IMR-90 (cell line): ENCODE results near the gene CARNS1. TPM values are rescaled to one million over a fixed set of nuclear protein-coding genes. Genes with fewer than 3 reads are reported as not detected.

Experiments
- ATAC-seq: fragments of 200-7000 bp; cut with Tn5 transposase; 2 replicates; pipeline ENCODE4 v1.9.1; 2020; ENCODE audit warnings: low read depth, mild to moderate bottlenecking, moderate library complexity
- BruUV-seq: library from RNA; stranded (reverse); fragments of 400-500 nt; replicated peaks from 2 replicates; lab custom pipeline; 2021; lab: Mats Ljungman, UMichigan
- CTCF ChIA-PET: fragments of 300-600 bp; formaldehyde crosslinking; extraction: SDS; loops from one replicate; lab custom pipeline; 2021; ENCODE audit warnings: antibody characterized with exemption; lab: Yijun Ruan, JAX
- POLR2A ChIA-PET: fragments of 300-600 bp; sonication (Branson Sonifier 250); formaldehyde crosslinking; loops from one replicate; lab custom pipeline; 2022; ENCODE audit warnings: antibody characterized with exemption; ENCODE audit not compliant: unreplicated experiment; lab: Charles Lee
- DNase-seq: peaks from one replicate; pipeline ENCODE4 v3.0.0; 2013
- H2AFZ ChIP-seq: replicated peaks from 2 replicates; pipeline ENCODE3; 2013; ENCODE audit warnings: low read length, mild to moderate bottlenecking; ENCODE audit not compliant: poor library complexity
- H2AK5ac ChIP-seq: 2 replicates; pipeline ENCODE4 v1.6.1; 2013; ENCODE audit warnings: low read depth, low read length, inconsistent platforms
- H2AK9ac ChIP-seq: replicated peaks from 2 replicates; pipeline ENCODE3; 2013; ENCODE audit warnings: mild to moderate bottlenecking, low read depth, low read length, moderate library complexity; ENCODE audit not compliant: poor library complexity
- H2BK120ac ChIP-seq: 2 replicates; pipeline ENCODE4 v1.6.1; 2013; ENCODE audit warnings: low read depth, low read length, inconsistent platforms
- H2BK15ac ChIP-seq: 3 replicates; pipeline ENCODE4 v1.6.1; 2013; ENCODE audit warnings: low read depth, low read length, inconsistent platforms
- H2BK20ac ChIP-seq: 2 replicates; pipeline ENCODE4 v1.6.1; 2013; ENCODE audit warnings: low read depth, mild to moderate bottlenecking, inconsistent platforms, low read length, moderate library complexity
- H2BK5ac ChIP-seq: 2 replicates; pipeline ENCODE4 v1.6.1; 2013; ENCODE audit warnings: mild to moderate bottlenecking, low read depth, low read length, inconsistent platforms; ENCODE audit not compliant: poor library complexity, severe bottlenecking
- H3K14ac ChIP-seq: replicated peaks from 2 replicates; pipeline ENCODE4 v1.6.1; 2013; ENCODE audit warnings: low read depth, low read length, inconsistent platforms
- H3K18ac ChIP-seq: 2 replicates; pipeline ENCODE4 v1.6.1; 2013; ENCODE audit warnings: low read depth, low read length, control low read depth
- H3K23ac ChIP-seq: 2 replicates; pipeline ENCODE4 v1.6.1; 2013; ENCODE audit warnings: low read depth, low read length, inconsistent platforms
- H3K27ac ChIP-seq: 2 replicates; pipeline ENCODE4 v1.5.1; 2013; ENCODE audit warnings: mild to moderate bottlenecking, control low read depth, low read length; ENCODE audit not compliant: insufficient read depth
- H3K27me3 ChIP-seq: 2 replicates; pipeline ENCODE4 v1.6.1; 2013; ENCODE audit warnings: low read length; ENCODE audit not compliant: control insufficient read depth, insufficient read depth
- H3K36me3 ChIP-seq: 2 replicates; pipeline ENCODE4 v1.6.1; 2013; ENCODE audit warnings: low read length, mixed read lengths; ENCODE audit not compliant: control insufficient read depth, insufficient read depth
- H3K4ac ChIP-seq: 2 replicates; pipeline ENCODE4 v1.6.1; 2013; ENCODE audit warnings: low read depth, low read length, inconsistent platforms
- H3K4me1 ChIP-seq: 2 replicates; pipeline ENCODE4 v1.6.1; 2013; ENCODE audit warnings: low read length, mixed read lengths; ENCODE audit not compliant: control insufficient read depth, insufficient read depth
- H3K4me2 ChIP-seq: 2 replicates; pipeline ENCODE4 v1.6.1; 2013; ENCODE audit warnings: low read depth, mild to moderate bottlenecking, control low read depth, low read length, moderate library complexity
- H3K4me3 ChIP-seq: 2 replicates; pipeline ENCODE4 v1.5.1; 2013; ENCODE audit warnings: low read depth, mild to moderate bottlenecking, control low read depth, low read length, moderate library complexity; ENCODE audit not compliant: insufficient read depth
- H3K56ac ChIP-seq: 2 replicates; pipeline ENCODE4 v1.6.1; 2013; ENCODE audit warnings: low read length, inconsistent platforms; ENCODE audit not compliant: insufficient read depth; ENCODE audit errors: extremely low read depth
- H3K79me1 ChIP-seq, 2 experiments: 2 replicates each; pipeline ENCODE4 v1.6.1; 2013; ENCODE audit warnings: low read length in 2 of 2, inconsistent platforms in 1 of 2, low read depth in 1 of 2
- H3K9ac ChIP-seq: 2 replicates; pipeline ENCODE4 v1.6.1; 2013; ENCODE audit warnings: low read depth, low read length, control low read depth
- H3K9me1 ChIP-seq: 2 replicates; pipeline ENCODE4 v1.6.1; 2013; ENCODE audit warnings: low read length, inconsistent platforms; ENCODE audit not compliant: insufficient read depth
- H3K9me3 ChIP-seq: 2 replicates; pipeline ENCODE4 v1.6.1; 2013; ENCODE audit warnings: low read length; ENCODE audit not compliant: control insufficient read depth, insufficient read depth
- H4K20me1 ChIP-seq: 2 replicates; pipeline ENCODE4 v1.6.1; 2013; ENCODE audit warnings: low read length, inconsistent platforms; ENCODE audit not compliant: insufficient read depth
- H4K5ac ChIP-seq: 2 replicates; pipeline ENCODE4 v1.6.1; 2013; ENCODE audit warnings: mild to moderate bottlenecking, low read depth, low read length, control low read depth
- H4K8ac ChIP-seq, 2 experiments: 2 replicates each; pipeline ENCODE4 v1.6.1; 2013; ENCODE audit warnings: low read depth in 2 of 2, low read length in 2 of 2, control low read depth in 1 of 2, inconsistent platforms in 1 of 2
- H4K91ac ChIP-seq: 2 replicates; pipeline ENCODE4 v1.6.1; 2013; ENCODE audit warnings: low read depth, low read length, inconsistent platforms; ENCODE audit not compliant: insufficient read depth
- BHLHE40 ChIP-seq: fragments of 150-350 bp; IDR thresholded peaks from 2 replicates; pipeline ENCODE4 v1.6.1; 2016; ENCODE audit warnings: mild to moderate bottlenecking, low read depth, low read length
- CEBPB ChIP-seq: IDR thresholded peaks from 2 replicates; pipeline ENCODE4 v1.6.1; 2012; ENCODE audit warnings: low read depth, low read length, improper control_type of control experiment
- CHD1 ChIP-seq: IDR thresholded peaks from 2 replicates; pipeline ENCODE4 v1.6.1; 2012; ENCODE audit warnings: low read depth, low read length, improper control_type of control experiment
- ELK1 ChIP-seq: fragments of 150-350 bp; IDR thresholded peaks from 2 replicates; pipeline ENCODE4 v1.6.1; 2016; ENCODE audit warnings: low read depth, mild to moderate bottlenecking, low read length, moderate library complexity, borderline replicate concordance
- FOS ChIP-seq: fragments of 150-350 bp; IDR thresholded peaks from 2 replicates; pipeline ENCODE4 v1.6.1; 2016; ENCODE audit warnings: low read depth, low read length
- MAFK ChIP-seq: IDR thresholded peaks from 2 replicates; pipeline ENCODE4 v1.6.1; 2012; ENCODE audit warnings: low read depth, low read length, improper control_type of control experiment
- MAZ ChIP-seq: IDR thresholded peaks from 2 replicates; pipeline ENCODE4 v1.6.1; 2012; ENCODE audit warnings: low read depth, mild to moderate bottlenecking, low read length, improper control_type of control experiment, moderate library complexity, borderline replicate concordance
- MXI1 ChIP-seq: IDR thresholded peaks from 2 replicates; pipeline ENCODE4 v1.6.1; 2012; ENCODE audit warnings: low read depth, mild to moderate bottlenecking, low read length, moderate library complexity, borderline replicate concordance
- NFE2L2 ChIP-seq: fragments of 150-350 bp; IDR thresholded peaks from 2 replicates; pipeline ENCODE4 v1.6.1; 2016; ENCODE audit warnings: low read depth, mild to moderate bottlenecking, low read length
- POLR2A ChIP-seq: IDR thresholded peaks from 2 replicates; pipeline ENCODE4 v1.6.1; 2012; ENCODE audit warnings: mild to moderate bottlenecking, low read depth, low read length
- RAD21 ChIP-seq: IDR thresholded peaks from 2 replicates; pipeline ENCODE4 v1.6.1; 2012; ENCODE audit warnings: low read length, improper control_type of control experiment
- RCOR1 ChIP-seq: IDR thresholded peaks from 2 replicates; pipeline ENCODE4 v1.6.1; 2012; ENCODE audit warnings: mild to moderate bottlenecking, low read length, improper control_type of control experiment; ENCODE audit not compliant: insufficient replicate concordance
- RFX5 ChIP-seq: IDR thresholded peaks from 2 replicates; pipeline ENCODE4 v1.8.0; 2012; ENCODE audit warnings: low read depth, mild to moderate bottlenecking, low read length, moderate library complexity
- SMC3 ChIP-seq: fragments of 150-350 bp; IDR thresholded peaks from 2 replicates; pipeline ENCODE4 v1.6.1; 2016; ENCODE audit warnings: low read depth, mild to moderate bottlenecking, antibody characterized with exemption, low read length, moderate library complexity
- USF2 ChIP-seq: fragments of 150-350 bp; IDR thresholded peaks from 2 replicates; pipeline ENCODE4 v1.6.1; 2017; ENCODE audit warnings: mild to moderate bottlenecking, antibody characterized with exemption, low read length, low read depth
- WGBS, 2 experiments: methylation state at CpG; one replicate each; pipeline versions ENCODE4 v1.1.5 to v1.1.7; 2013; ENCODE audit warnings: missing lambda C conversion rate in 2 of 2; ENCODE audit not compliant: insufficient read length in 1 of 2; ENCODE audit errors: extremely low coverage in 2 of 2; 5-methylcytosine and 5-hydroxymethylcytosine counted together
- dilution Hi-C: fragments of 300-500 bp; cut with HindIII; formaldehyde crosslinking; loops from one replicate; pipeline ENCODE4 v1.14.3; 2018; ENCODE audit warnings: low sequenced_read_pairs; ENCODE audit not compliant: unreplicated experiment
- in situ Hi-C: fragments of 300-500 bp; cut with MboI; formaldehyde crosslinking; loops from 3 replicates; pipeline ENCODE4 v1.14.3; 2019; ENCODE audit warnings: low sequenced_read_pairs, inconsistent platforms, mixed read lengths
- intact Hi-C: fragments of 100-400 bp; cut with micrococcal nuclease; formaldehyde crosslinking; loops from 2 replicates; pipeline ENCODE4 v1.10.0; 2022
- polyA plus RNA-seq, 3 experiments: library from polyadenylated mRNA; depleted of rRNA; stranded (reverse); fragments of >200 nt; gene quantifications; 2 replicates each; pipeline ENCODE4 v1.2.3, GENCODE V29; 2012; ENCODE audit warnings: low replicate concordance in 1 of 3
- total RNA-seq: library from RNA; depleted of rRNA; stranded (reverse); fragments of >200 nt; gene quantifications from 2 replicates; pipeline ENCODE4 v1.2.3, GENCODE V29; 2012
- TF ChIP-seq, protein P1 (sequence below): conservative IDR thresholded peaks from 2 replicates; pipeline ENCODE4 v1.5.1; 2012; ENCODE audit warnings: mild to moderate bottlenecking, low read depth, low read length, improper control_type of control experiment

Gene CARNS1
- total and polyA plus RNA-seq, 2 of the 4 experiments (the other 2 are of a cell fraction) = under 0.01 to 0.32 TPM

DNA sequence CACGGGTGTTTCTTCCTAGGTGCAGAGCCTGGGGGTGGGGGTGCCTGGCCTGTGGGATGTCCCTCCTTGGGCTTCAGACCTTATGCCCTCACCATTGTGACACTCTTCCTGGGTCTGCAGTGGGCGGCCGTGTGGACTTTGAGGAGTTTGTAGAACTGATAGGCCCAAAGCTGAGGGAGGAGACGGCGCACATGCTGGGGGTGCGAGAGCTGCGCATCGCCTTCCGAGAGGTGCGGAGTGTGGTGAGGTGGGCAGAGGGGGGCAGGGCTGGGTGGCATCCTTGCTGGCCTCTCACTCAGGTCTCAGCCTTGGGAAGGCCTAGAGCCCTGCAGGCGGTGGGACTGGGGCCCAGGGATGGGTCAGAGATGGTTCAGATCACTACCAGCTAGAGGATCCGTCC lies 42.0 kb downstream of the CARNS1 start:
- Histone ChIP-seq H4K5ac (no peak overlapping the region), H3K9me3 (no peaks in the 10 kb centered on the region), H3K23ac (no peak overlapping the region), H3K27me3 (peaks cover 22% of the 10 kb centered on the region), H3K4me1 (no peaks in the 10 kb centered on the region), H3K4me2 (no peak overlapping the region), H3K9ac (no peak overlapping the region), H3K79me1 (no peaks in the 10 kb centered on the region), H3K9me1 (no peaks in the 10 kb centered on the region), H2BK120ac (no peak overlapping the region), H3K36me3 (no peaks in the 10 kb centered on the region), H2BK20ac (no peak overlapping the region), H3K4me3 (no peak overlapping the region), H2AFZ (no peak overlapping the region), H4K20me1 (no peaks in the 10 kb centered on the region), H2BK15ac (no peak overlapping the region), H4K8ac (no peak overlapping the region), H2AK9ac (no peak overlapping the region), H3K18ac (no peak overlapping the region), H2BK5ac (no peak overlapping the region), H3K14ac (no peak overlapping the region), H3K4ac (no peak overlapping the region), H4K91ac (no peak overlapping the region), H3K27ac (no peak overlapping the region), H3K56ac (no peak overlapping the region), H2AK5ac (no peak overlapping the region)
- no peak for DNase-seq
- BruUV-seq = no TSS peak
- intact Hi-C loops (no loop called here), in situ Hi-C loops (no loop called here), dilution Hi-C loops (no loop called here)
- ChIA-PET CTCF (no interaction called here), POLR2A (no interaction called here)
- no peak for TF ChIP-seq MAFK
- TF ChIP-seq CHD1 = no peak
- no peak for TF ChIP-seq NFE2L2
- TF ChIP-seq ELK1 = no peak
- TF ChIP-seq FOS = no peak
- TF ChIP-seq, protein P1, sequence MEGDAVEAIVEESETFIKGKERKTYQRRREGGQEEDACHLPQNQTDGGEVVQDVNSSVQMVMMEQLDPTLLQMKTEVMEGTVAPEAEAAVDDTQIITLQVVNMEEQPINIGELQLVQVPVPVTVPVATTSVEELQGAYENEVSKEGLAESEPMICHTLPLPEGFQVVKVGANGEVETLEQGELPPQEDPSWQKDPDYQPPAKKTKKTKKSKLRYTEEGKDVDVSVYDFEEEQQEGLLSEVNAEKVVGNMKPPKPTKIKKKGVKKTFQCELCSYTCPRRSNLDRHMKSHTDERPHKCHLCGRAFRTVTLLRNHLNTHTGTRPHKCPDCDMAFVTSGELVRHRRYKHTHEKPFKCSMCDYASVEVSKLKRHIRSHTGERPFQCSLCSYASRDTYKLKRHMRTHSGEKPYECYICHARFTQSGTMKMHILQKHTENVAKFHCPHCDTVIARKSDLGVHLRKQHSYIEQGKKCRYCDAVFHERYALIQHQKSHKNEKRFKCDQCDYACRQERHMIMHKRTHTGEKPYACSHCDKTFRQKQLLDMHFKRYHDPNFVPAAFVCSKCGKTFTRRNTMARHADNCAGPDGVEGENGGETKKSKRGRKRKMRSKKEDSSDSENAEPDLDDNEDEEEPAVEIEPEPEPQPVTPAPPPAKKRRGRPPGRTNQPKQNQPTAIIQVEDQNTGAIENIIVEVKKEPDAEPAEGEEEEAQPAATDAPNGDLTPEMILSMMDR = no peak
- no peak for TF ChIP-seq RAD21
- no peak for TF ChIP-seq SMC3
- no peak for TF ChIP-seq MAZ
- TF ChIP-seq RFX5 = no peak
- no peak for TF ChIP-seq CEBPB
- TF ChIP-seq BHLHE40 = no peak
- no peak for TF ChIP-seq MXI1
- no peak for TF ChIP-seq POLR2A
- TF ChIP-seq USF2 = no peak
- TF ChIP-seq RCOR1 = no peak
- ATAC-seq = no peak
- 96% methylated on average over 8 of the region's 12 CpGs; no CpG with 5 or more reads in 1 of the 2 experiments for WGBS, 2 experiments
